ENCODE data around the gene SLC39A11. TPM values are rescaled to one million over a fixed set of nuclear protein-coding genes. Genes with fewer than 3 reads are reported as not detected.

Gene SLC39A11
- polyA plus RNA-seq, 10 donors = 8.2 to 10.9 (median 9.6) TPM

GRCh38 chr17:72977771-72978417 is 114.6 kb downstream of the SLC39A11 start:
- DNase-seq = peak in 1 of 3 donors; percentile 7

- DNase-seq = peak; percentile 55 to 77 (median 75)
These were observed 115.3 kb downstream of the SLC39A11 start for GRCh38 chr17:72976971-72977770.

- DNase-seq = no peak
These were observed 117.0 kb downstream of the SLC39A11 start for GRCh38 chr17:72975509-72975908.

GRCh38 chr17:72974605-72975232 is 117.8 kb downstream of the SLC39A11 start:
- no peak for DNase-seq

- no peak for DNase-seq
These were observed 120.1 kb downstream of the SLC39A11 start for GRCh38 chr17:72972263-72972951.

GRCh38 chr17:72971226-72971880 is 121.1 kb downstream of the SLC39A11 start:
- DNase-seq = no peak

- no peak for DNase-seq
These were observed 121.7 kb downstream of the SLC39A11 start for GRCh38 chr17:72970797-72971196.

- no peak for DNase-seq
These were observed 122.2 kb downstream of the SLC39A11 start for GRCh38 chr17:72970246-72970645.

- DNase-seq = no peak
These were observed 123.1 kb downstream of the SLC39A11 start for GRCh38 chr17:72969293-72969906.

- no peak for DNase-seq
These were observed 123.7 kb downstream of the SLC39A11 start for GRCh38 chr17:72968798-72969197.

- no peak for DNase-seq
These were observed 124.4 kb downstream of the SLC39A11 start for GRCh38 chr17:72967977-72968585.

- no peak for DNase-seq
These were observed 125.1 kb downstream of the SLC39A11 start for GRCh38 chr17:72967277-72967970.

GRCh38 chr17:72962106-72962505 is 130.4 kb downstream of the SLC39A11 start:
- DNase-seq = no peak

- no peak for DNase-seq
These were observed 136.9 kb downstream of the SLC39A11 start for GRCh38 chr17:72955391-72956140.

GRCh38 chr17:72954579-72954978 is 137.9 kb downstream of the SLC39A11 start:
- no peak for DNase-seq

- DNase-seq = no peak
These were observed 138.9 kb downstream of the SLC39A11 start for GRCh38 chr17:72953621-72954020.

- no peak for DNase-seq
These were observed 139.7 kb downstream of the SLC39A11 start for GRCh38 chr17:72952641-72953315.

GRCh38 chr17:72952220-72952619 is 140.3 kb downstream of the SLC39A11 start:
- no peak for DNase-seq

All from muscle of back (tissue), 11 donors.